Muscle of leg (tissue), 11 donors: ENCODE results near the gene MALRD1. TPM values are rescaled to one million over a fixed set of nuclear protein-coding genes. Genes with fewer than 3 reads are reported as not detected.

Experiments
- DNase-seq: peaks from one replicate; pipeline ENCODE4 v3.0.0; 2013
- H3K27ac ChIP-seq: one replicate; pipeline ENCODE4 v1.5.1; 2013; ENCODE audit warnings: mild to moderate bottlenecking, low read length, control low read depth
- H3K27me3 ChIP-seq: one replicate; pipeline ENCODE4 v1.6.1; 2013; ENCODE audit warnings: low read length; ENCODE audit not compliant: control insufficient read depth, insufficient read depth
- H3K36me3 ChIP-seq: one replicate; pipeline ENCODE4 v1.6.1; 2013; ENCODE audit warnings: low read length; ENCODE audit not compliant: control insufficient read depth, insufficient read depth
- H3K4me1 ChIP-seq: one replicate; pipeline ENCODE4 v1.6.1; 2013; ENCODE audit warnings: low read length; ENCODE audit not compliant: control insufficient read depth, insufficient read depth
- H3K4me3 ChIP-seq: one replicate; pipeline ENCODE4 v1.5.1; 2013; ENCODE audit warnings: low read length, control low read depth
- H3K9me3 ChIP-seq: replicated peaks from 2 replicates; pipeline ENCODE4 v1.6.1; 2013; ENCODE audit warnings: low read depth, low read length; ENCODE audit not compliant: control insufficient read depth
- WGBS: methylation state at CpG from one replicate; pipeline ENCODE4 v1.1.5; 2013; ENCODE audit warnings: missing lambda C conversion rate; ENCODE audit not compliant: insufficient coverage; 5-methylcytosine and 5-hydroxymethylcytosine counted together
- polyA plus RNA-seq, 8 donors: library from polyadenylated mRNA; unstranded; fragments of 120-200 nt; gene quantifications; one replicate each; pipeline versions ENCODE4 v1.2.1 to v1.2.3, GENCODE V29; 2013; ENCODE audit warnings: inconsistent platforms in 1 of 8, low replicate concordance in 1 of 8; ENCODE audit not compliant: insufficient read length in 8 of 8, insufficient read depth in 1 of 8
- total RNA-seq: library from RNA; stranded (reverse); fragments of 120-200 nt; gene quantifications from one replicate; pipeline ENCODE4 v1.2.4, GENCODE V29; 2013

Gene MALRD1
- total and polyA plus RNA-seq, 9 donors: 0.45 to 6.2 (median 1.0) TPM

DNA sequence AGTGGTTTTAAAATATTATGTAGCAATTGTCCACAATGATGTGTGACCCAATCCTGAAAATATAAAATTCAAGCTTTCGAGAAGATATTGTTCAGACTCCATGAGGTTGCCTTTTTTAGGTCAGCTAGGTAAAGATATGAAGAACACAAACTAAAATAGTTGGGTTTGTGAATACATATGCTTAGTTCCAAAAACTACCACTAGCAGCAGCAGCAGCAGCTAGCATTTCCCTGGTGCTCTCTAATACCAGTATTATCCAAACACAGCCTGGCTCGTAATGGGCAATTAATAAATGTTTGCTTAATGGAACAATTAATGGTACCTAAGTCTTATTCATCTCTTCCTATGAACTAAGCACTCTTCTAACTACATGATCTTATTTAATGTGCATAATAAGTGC is 362.5 kb downstream of the MALRD1 start:
- WGBS: no CpG with 5 or more reads among the region's 2 CpGs
- Histone ChIP-seq H3K4me1 (no peaks in the 10 kb centered on the region), H3K36me3 (no peaks in the 10 kb centered on the region), H3K9me3 (no peaks in the 10 kb centered on the region), H3K27ac (no peak overlapping the region), H3K4me3 (no peak overlapping the region), H3K27me3 (no peaks in the 10 kb centered on the region)
- DNase-seq: no peak

GRCh38 chr10:19412531-19412930 is 363.9 kb downstream of the MALRD1 start:
- Histone ChIP-seq H3K4me1 (no peaks in the 10 kb centered on the region), H3K27ac (no peak overlapping the region), H3K4me3 (no peak overlapping the region), H3K9me3 (no peaks in the 10 kb centered on the region), H3K27me3 (no peaks in the 10 kb centered on the region), H3K36me3 (no peaks in the 10 kb centered on the region)
- DNase-seq: peak; percentile 74

- no CpG with 5 or more reads among the region's 1 CpG for WGBS
- no peaks in the 10 kb centered on the region for H3K9me3 ChIP-seq
- H3K27ac ChIP-seq: no peak overlapping the region
- no peak overlapping the region for H3K4me3 ChIP-seq
- no peaks in the 10 kb centered on the region for H3K4me1 ChIP-seq
- H3K27me3 ChIP-seq: no peaks in the 10 kb centered on the region
- no peak for DNase-seq
- no peaks in the 10 kb centered on the region for H3K36me3 ChIP-seq
Observed at GRCh38 chr10:19416164-19416563, 367.6 kb downstream of the MALRD1 start.

- no peaks in the 10 kb centered on the region for H3K36me3 ChIP-seq
- WGBS: no CpG with 5 or more reads among the region's 4 CpGs
- H3K9me3 ChIP-seq: no peaks in the 10 kb centered on the region
- no peak for DNase-seq
- H3K27me3 ChIP-seq: no peaks in the 10 kb centered on the region
- H3K27ac ChIP-seq: no peak overlapping the region
- no peak overlapping the region for H3K4me3 ChIP-seq
- no peaks in the 10 kb centered on the region for H3K4me1 ChIP-seq
Observed at GRCh38 chr10:19417740-19418139, 369.1 kb downstream of the MALRD1 start.

- Histone ChIP-seq H3K9me3 (no peaks in the 10 kb centered on the region), H3K27me3 (no peaks in the 10 kb centered on the region), H3K36me3 (no peaks in the 10 kb centered on the region), H3K27ac (no peak overlapping the region), H3K4me1 (no peaks in the 10 kb centered on the region), H3K4me3 (no peak overlapping the region)
- no CpG with 5 or more reads among the region's 1 CpG for WGBS
- peak; percentile 23 for DNase-seq
Observed at GRCh38 chr10:19421674-19422073, 373.1 kb downstream of the MALRD1 start.

DNA sequence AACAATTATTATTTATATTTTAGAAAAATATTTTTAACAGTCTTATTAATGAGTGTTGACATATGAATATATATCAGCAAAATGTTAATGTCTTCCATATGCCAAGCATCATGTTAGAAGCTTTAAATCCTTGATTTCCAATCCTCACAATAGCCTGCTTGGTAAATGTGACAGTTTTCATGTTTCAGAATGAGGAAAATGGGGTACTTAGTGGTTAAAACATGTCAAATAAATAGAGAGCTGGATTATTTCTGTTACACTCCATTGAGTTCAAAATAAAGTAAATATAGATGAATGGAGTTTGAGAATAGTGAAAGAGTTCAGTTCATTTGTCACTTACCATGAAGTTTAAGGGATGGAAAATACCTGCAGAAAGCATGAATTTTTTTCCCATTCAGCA is 377.4 kb downstream of the MALRD1 start:
- peak; percentile 16 for DNase-seq
- H3K27me3 ChIP-seq: no peaks in the 10 kb centered on the region
- H3K4me3 ChIP-seq: no peak overlapping the region
- no peaks in the 10 kb centered on the region for H3K9me3 ChIP-seq
- no peak overlapping the region for H3K27ac ChIP-seq
- no peaks in the 10 kb centered on the region for H3K4me1 ChIP-seq
- H3K36me3 ChIP-seq: no peaks in the 10 kb centered on the region

- Histone ChIP-seq H3K4me1 (no peaks in the 10 kb centered on the region), H3K9me3 (no peaks in the 10 kb centered on the region), H3K4me3 (no peak overlapping the region), H3K36me3 (no peaks in the 10 kb centered on the region), H3K27me3 (no peaks in the 10 kb centered on the region), H3K27ac (no peak overlapping the region)
- 81% methylated on average over 3 of the region's 5 CpGs for WGBS
- DNase-seq: no peak
Observed at GRCh38 chr10:19431622-19432351, 383.2 kb downstream of the MALRD1 start.

DNA sequence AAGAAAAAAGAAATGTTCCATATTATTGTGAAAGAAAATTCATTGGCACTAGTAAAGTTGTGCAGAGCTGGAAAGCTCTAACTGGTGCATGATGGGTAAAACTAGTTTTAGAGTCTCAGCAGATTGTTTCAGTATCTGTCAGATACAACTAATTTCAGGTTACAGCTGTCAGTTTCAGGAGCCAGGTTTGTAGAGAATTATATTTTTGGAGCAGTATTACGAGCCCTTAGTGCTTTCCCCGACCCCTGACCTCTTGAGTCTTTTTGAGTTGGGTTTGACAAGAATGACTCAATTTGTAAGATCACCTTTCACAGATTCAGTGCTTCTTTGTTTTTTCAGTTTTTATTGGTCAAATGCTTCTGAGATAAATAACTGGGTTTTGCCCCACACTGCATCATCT is 401.3 kb downstream of the MALRD1 start:
- no peak for DNase-seq
- H3K36me3 ChIP-seq: no peaks in the 10 kb centered on the region
- H3K4me1 ChIP-seq: no peaks in the 10 kb centered on the region
- H3K27ac ChIP-seq: no peak overlapping the region
- H3K9me3 ChIP-seq: no peaks in the 10 kb centered on the region
- no peaks in the 10 kb centered on the region for H3K27me3 ChIP-seq
- WGBS: 100% methylated on average over 1 of the region's 2 CpGs
- no peak overlapping the region for H3K4me3 ChIP-seq

DNA sequence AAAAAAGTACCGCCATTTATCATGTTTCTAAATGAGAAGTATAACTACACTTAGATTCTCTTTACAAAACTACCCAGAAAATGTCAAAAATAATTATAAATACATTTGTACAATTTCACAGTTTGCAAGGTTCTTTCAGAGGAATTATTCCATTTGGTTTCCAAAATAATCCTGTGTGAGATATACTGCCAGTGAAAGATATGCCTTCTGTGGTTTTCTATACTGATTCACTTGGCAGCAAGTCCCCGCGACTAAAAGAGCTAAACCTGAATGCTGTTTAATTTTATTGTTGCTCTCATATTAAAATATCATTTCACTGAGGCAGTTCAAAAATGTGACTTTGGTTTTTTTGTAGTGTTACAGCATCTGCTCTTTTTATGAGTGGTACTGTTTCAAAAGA is 402.8 kb downstream of the MALRD1 start:
- Histone ChIP-seq H3K4me3 (no peak overlapping the region), H3K9me3 (no peaks in the 10 kb centered on the region), H3K27ac (peak overlapping the region; percentile 57), H3K36me3 (no peaks in the 10 kb centered on the region), H3K4me1 (no peaks in the 10 kb centered on the region), H3K27me3 (no peaks in the 10 kb centered on the region)
- WGBS: no CpG with 5 or more reads among the region's 3 CpGs
- peak; percentile 51 for DNase-seq

DNA sequence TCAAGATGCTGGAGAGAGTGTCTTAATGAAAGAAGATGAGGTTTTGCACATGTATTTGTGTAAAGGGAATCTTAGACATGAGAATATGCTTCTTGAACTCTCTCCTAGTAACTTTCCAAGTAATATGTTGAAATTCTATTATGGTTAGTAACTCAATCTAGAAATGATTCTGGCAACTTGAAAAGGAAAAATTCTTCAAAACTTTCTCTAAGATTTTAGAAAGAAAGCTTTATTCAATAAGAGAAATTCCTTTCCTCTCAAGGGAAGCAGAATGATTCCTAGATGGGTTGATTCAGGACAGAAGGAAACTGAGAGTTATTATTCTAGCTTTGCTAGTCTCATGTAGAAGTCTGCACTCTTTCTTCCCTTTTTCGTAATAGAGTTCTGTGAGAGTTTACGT is 403.3 kb downstream of the MALRD1 start:
- Histone ChIP-seq H3K4me1 (no peaks in the 10 kb centered on the region), H3K36me3 (no peaks in the 10 kb centered on the region), H3K27ac (peak overlapping the region; percentile 57), H3K9me3 (no peaks in the 10 kb centered on the region), H3K27me3 (no peaks in the 10 kb centered on the region), H3K4me3 (no peak overlapping the region)
- peak; percentile 92 for DNase-seq
- WGBS: no CpG with 5 or more reads among the region's 2 CpGs

DNA sequence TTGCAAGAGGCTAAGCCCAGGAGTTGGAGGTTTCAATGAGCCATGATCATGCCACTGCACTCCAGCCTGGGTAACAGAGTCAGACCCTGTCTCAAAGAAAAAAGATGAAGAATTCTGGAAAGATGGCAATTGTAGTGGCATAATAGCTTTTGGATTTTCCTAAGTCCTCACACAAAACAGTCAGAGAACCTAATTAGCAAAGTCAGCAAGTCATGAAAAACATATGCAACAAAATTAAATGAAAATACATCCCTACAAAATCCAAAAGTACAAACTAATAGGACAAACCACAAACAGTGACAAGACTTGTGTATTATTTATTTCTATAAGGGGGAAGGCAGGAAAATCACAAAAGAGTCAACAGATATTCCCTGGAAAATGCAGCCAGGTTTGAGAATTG is 405.4 kb downstream of the MALRD1 start:
- H3K9me3 ChIP-seq: no peaks in the 10 kb centered on the region
- no peaks in the 10 kb centered on the region for H3K36me3 ChIP-seq
- no peak for DNase-seq
- H3K27me3 ChIP-seq: no peaks in the 10 kb centered on the region
- no peaks in the 10 kb centered on the region for H3K4me1 ChIP-seq
- H3K27ac ChIP-seq: no peak overlapping the region
- H3K4me3 ChIP-seq: no peak overlapping the region
